Thyroid gland (tissue), 4 donors: ENCODE results near the gene LHPP.

Source experiments
- CTCF ChIP-seq, 6 experiments: fragments of 200-600 bp in 3 of 6; fragments of 450-650 bp in 3 of 6; sonication (generic) in 3 of 6; IDR thresholded peaks; one replicate each; pipeline ENCODE4 v1.5.1; 2016 to 2019; ENCODE audit warnings: antibody characterized with exemption in 6 of 6, mild to moderate bottlenecking in 2 of 6, inconsistent platforms in 1 of 6, moderate library complexity in 1 of 6
- POLR2A ChIP-seq, 2 donors: fragments of 450-650 bp; IDR thresholded peaks; one replicate each; pipeline ENCODE4 v1.6.1; 2017; ENCODE audit warnings: antibody characterized with exemption in 2 of 2, mild to moderate bottlenecking in 2 of 2, moderate library complexity in 1 of 2

- no peak for TF ChIP-seq CTCF (IDR thresholded peaks at IDR 0.05)
- TF ChIP-seq POLR2A (IDR thresholded peaks at IDR 0.05): no peak
These were observed 131.9 kb downstream of the LHPP start for GRCh38 chr10:124593431-124593985.
